Lung (tissue), 12 donors: ENCODE data around the gene FOXP3. TPM values are rescaled to one million over a fixed set of nuclear protein-coding genes. Genes with fewer than 3 reads are reported as not detected.

Experiments used
- ATAC-seq: fragments of 200-7000 bp; cut with Tn5 transposase; one replicate; pipeline ENCODE4 v1.9.1; 2020; ENCODE audit warnings: moderate number of reproducible peaks; ENCODE audit not compliant: insufficient read depth, low FRiP score
- DNase-seq, 3 donors: peaks; one replicate each; pipeline ENCODE4 v3.0.0-alpha.2; 2013 to 2017
- H3K27ac ChIP-seq, 2 donors: one replicate each; pipeline ENCODE4 v1.5.1; 2013; ENCODE audit warnings: mild to moderate bottlenecking in 2 of 2, moderate library complexity in 2 of 2, control low read depth in 1 of 2, inconsistent platforms in 1 of 2, low read depth in 1 of 2, low read length in 1 of 2
- H3K27me3 ChIP-seq, 3 donors: one replicate each; pipeline ENCODE4 v1.5.1; 2013; ENCODE audit warnings: low read length in 2 of 3; ENCODE audit not compliant: control insufficient read depth in 3 of 3, insufficient read depth in 3 of 3
- H3K36me3 ChIP-seq, 4 donors: one replicate each; pipeline ENCODE4 v1.5.1; 2013; ENCODE audit warnings: low read length in 4 of 4, mild to moderate bottlenecking in 1 of 4, moderate library complexity in 1 of 4; ENCODE audit not compliant: control insufficient read depth in 4 of 4, insufficient read depth in 4 of 4
- H3K4me1 ChIP-seq, 5 donors: one replicate each; pipeline ENCODE4 v1.5.1; 2013; ENCODE audit warnings: low read length in 5 of 5, mild to moderate bottlenecking in 2 of 5, moderate library complexity in 1 of 5; ENCODE audit not compliant: control insufficient read depth in 5 of 5, insufficient read depth in 5 of 5
- H3K4me3 ChIP-seq: one replicate; pipeline ENCODE4 v1.5.1; 2013; ENCODE audit warnings: mild to moderate bottlenecking, control low read depth, moderate library complexity
- H3K9ac ChIP-seq, 2 donors: one replicate each; pipeline ENCODE4 v1.5.1; 2013; ENCODE audit warnings: low read length in 2 of 2, control low read depth in 1 of 2; ENCODE audit not compliant: insufficient read depth in 1 of 2
- H3K9me3 ChIP-seq, 4 donors: one replicate each; pipeline ENCODE4 v1.5.1; 2013; ENCODE audit warnings: low read length in 3 of 4, mild to moderate bottlenecking in 1 of 4, moderate library complexity in 1 of 4; ENCODE audit not compliant: control insufficient read depth in 4 of 4, insufficient read depth in 3 of 4
- WGBS, 2 donors: extraction: QIAGEN DNeasy Blood & Tissue Kit; methylation state at CpG; one replicate each; pipeline ENCODE4 v1.1.7; 2013; 5-methylcytosine and 5-hydroxymethylcytosine counted together
- polyA plus RNA-seq, 2 donors: library from polyadenylated mRNA; stranded (reverse); fragments of 200-250 nt; gene quantifications; one replicate each; pipeline ENCODE4 v1.2.1, GENCODE V29; 2013
- total RNA-seq, 2 donors: library from RNA; depleted of rRNA in 1 of 2; stranded (reverse); fragments of >200 nt in 1 of 2; gene quantifications; one replicate each; pipeline ENCODE4 v1.2.1, GENCODE V29; 2014 to 2021
- TF ChIP-seq, protein P1 (sequence below): IDR thresholded peaks from 2 replicates; pipeline ENCODE4 v1.5.1; 2012; ENCODE audit warnings: mild to moderate bottlenecking; ENCODE audit errors: control extremely low read depth, extremely low read depth
- donor health status: control.
- donor health status: control.
- donor health status: Bipolar disorder and iron deficiency.
- donor health status: healthy.
- donor health status: DM: yes; HTN: yes; CAD: no.

Gene FOXP3
- total and polyA plus RNA-seq, 4 donors: 0.12 to 1.4 (median 0.48) TPM

- TF ChIP-seq, protein P1, sequence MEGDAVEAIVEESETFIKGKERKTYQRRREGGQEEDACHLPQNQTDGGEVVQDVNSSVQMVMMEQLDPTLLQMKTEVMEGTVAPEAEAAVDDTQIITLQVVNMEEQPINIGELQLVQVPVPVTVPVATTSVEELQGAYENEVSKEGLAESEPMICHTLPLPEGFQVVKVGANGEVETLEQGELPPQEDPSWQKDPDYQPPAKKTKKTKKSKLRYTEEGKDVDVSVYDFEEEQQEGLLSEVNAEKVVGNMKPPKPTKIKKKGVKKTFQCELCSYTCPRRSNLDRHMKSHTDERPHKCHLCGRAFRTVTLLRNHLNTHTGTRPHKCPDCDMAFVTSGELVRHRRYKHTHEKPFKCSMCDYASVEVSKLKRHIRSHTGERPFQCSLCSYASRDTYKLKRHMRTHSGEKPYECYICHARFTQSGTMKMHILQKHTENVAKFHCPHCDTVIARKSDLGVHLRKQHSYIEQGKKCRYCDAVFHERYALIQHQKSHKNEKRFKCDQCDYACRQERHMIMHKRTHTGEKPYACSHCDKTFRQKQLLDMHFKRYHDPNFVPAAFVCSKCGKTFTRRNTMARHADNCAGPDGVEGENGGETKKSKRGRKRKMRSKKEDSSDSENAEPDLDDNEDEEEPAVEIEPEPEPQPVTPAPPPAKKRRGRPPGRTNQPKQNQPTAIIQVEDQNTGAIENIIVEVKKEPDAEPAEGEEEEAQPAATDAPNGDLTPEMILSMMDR: no peak
- WGBS, 2 donors: 64 to 70% methylated on average over 6 to 7 of the region's 7 CpGs
These were observed 25.7 kb upstream of the FOXP3 start for GRCh38 chrX:49290215-49290614.

GRCh38 chrX:49287665-49288064 lies 23.2 kb upstream of the FOXP3 start:
- TF ChIP-seq, protein P1: no peak

More at GRCh38 chrX:49290215-49290614, 25.7 kb upstream of the FOXP3 start:
- H3K9me3 ChIP-seq: no peaks in the 10 kb centered on the region
- no peaks in the 10 kb centered on the region for H3K4me1 ChIP-seq
- H3K36me3 ChIP-seq: no peaks in the 10 kb centered on the region
- H3K27ac ChIP-seq: no peak overlapping the region
- no peak overlapping the region for H3K4me3 ChIP-seq
- H3K9ac ChIP-seq: no peak overlapping the region
- H3K27me3 ChIP-seq: no peaks in the 10 kb centered on the region
- no peak for DNase-seq
- ATAC-seq: no peak

GRCh38 chrX:49286581-49286980 lies 22.1 kb upstream of the FOXP3 start:
- TF ChIP-seq, protein P1: no peak
- no peaks in the 10 kb centered on the region for H3K9me3 ChIP-seq
- DNase-seq (no peak), ATAC-seq (no peak)
- no peaks in the 10 kb centered on the region for H3K4me1 ChIP-seq
- H3K9ac ChIP-seq: no peak overlapping the region
- 74 to 96% methylated on average over 4 of the region's 4 CpGs for WGBS, 2 donors
- H3K27ac ChIP-seq: no peak overlapping the region
- no peaks in the 10 kb centered on the region for H3K36me3 ChIP-seq
- no peaks in the 10 kb centered on the region for H3K27me3 ChIP-seq
- no peak overlapping the region for H3K4me3 ChIP-seq

More at GRCh38 chrX:49287665-49288064, 23.2 kb upstream of the FOXP3 start:
- ATAC-seq: no peak
- no peak overlapping the region for H3K27ac ChIP-seq
- H3K4me3 ChIP-seq: no peak overlapping the region
- H3K9me3 ChIP-seq: no peaks in the 10 kb centered on the region
- H3K9ac ChIP-seq: no peak overlapping the region
- H3K27me3 ChIP-seq: no peaks in the 10 kb centered on the region
- no peaks in the 10 kb centered on the region for H3K4me1 ChIP-seq
- no peak for DNase-seq
- 92 to 100% methylated on average over 1 of the region's 1 CpG for WGBS, 2 donors
- H3K36me3 ChIP-seq: no peaks in the 10 kb centered on the region

GRCh38 chrX:49286136-49286535 lies 21.6 kb upstream of the FOXP3 start:
- WGBS, 2 donors: 89 to 97% methylated on average over 13 to 18 of the region's 18 CpGs

More at GRCh38 chrX:49286136-49286535, 21.6 kb upstream of the FOXP3 start:
- Histone ChIP-seq H3K36me3 (no peaks in the 10 kb centered on the region), H3K27me3 (no peaks in the 10 kb centered on the region), H3K9me3 (no peaks in the 10 kb centered on the region), H3K9ac (no peak overlapping the region), H3K4me1 (no peaks in the 10 kb centered on the region), H3K27ac (no peak overlapping the region), H3K4me3 (no peak overlapping the region)
- ATAC-seq (no peak), DNase-seq (no peak)
- TF ChIP-seq, protein P1: no peak
